Fibroblast of pulmonary artery (primary cell): ENCODE data around the gene KRTAP10-12.

Experiments used
- DNase-seq: peaks from one replicate; pipeline ENCODE4 v3.0.0-alpha.2; 2010; ENCODE audit warnings: low read depth
- H3K4me3 ChIP-seq: replicated peaks from 2 replicates; pipeline ENCODE4 v1.5.1; 2011; ENCODE audit warnings: low read depth, mild to moderate bottlenecking, control low read depth, low read length, moderate library complexity
- CTCF ChIP-seq: IDR thresholded peaks from 2 replicates; pipeline ENCODE4 v1.5.1; 2011; ENCODE audit warnings: mild to moderate bottlenecking, control low read depth, low read length, inconsistent platforms; ENCODE audit errors: missing control alignments

KRTAP10-12 gene

DNA sequence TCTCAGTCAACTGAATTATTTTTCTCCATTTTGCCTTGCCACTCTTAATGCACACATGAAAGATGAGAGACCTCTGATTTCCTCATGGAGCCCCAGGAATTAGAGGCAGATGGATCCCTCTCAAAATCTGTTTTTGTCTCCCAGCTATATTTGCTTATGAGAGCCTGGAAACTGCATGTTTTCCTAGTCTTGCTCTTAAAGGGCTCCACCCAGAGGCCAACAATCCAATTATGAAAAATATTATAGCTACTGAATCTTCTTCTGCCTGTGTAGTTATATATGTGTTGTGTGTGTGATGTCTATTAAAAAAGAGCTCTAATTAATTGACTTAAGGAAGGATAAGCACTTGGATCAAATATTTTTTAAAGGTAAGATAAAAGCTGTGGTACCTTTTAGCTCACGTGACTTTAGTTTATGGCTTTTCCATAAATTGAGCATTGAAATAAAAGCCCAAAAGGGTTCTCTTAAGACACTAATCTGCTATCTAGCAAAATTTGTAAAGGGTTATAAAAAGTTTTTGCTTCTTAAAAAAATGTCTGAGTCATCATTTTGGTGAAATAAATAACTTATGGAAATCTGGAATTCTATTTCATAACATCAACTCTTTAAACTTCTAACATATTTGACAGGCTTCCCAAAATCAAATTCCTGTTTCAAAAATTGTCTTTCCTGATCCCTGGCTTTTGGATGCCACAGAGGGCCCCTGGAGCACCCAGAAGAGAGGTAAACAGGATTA, 45.6 kb downstream of the KRTAP10-12 start:
- no peak overlapping the region for H3K4me3 ChIP-seq
- TF ChIP-seq CTCF = peak; percentile 43
- DNase-seq = peak; percentile 21
